ENCODE data around the gene MGAT1. TPM values are rescaled to one million over a fixed set of nuclear protein-coding genes. Genes with fewer than 3 reads are reported as not detected.

The MGAT1 gene
- total and polyA plus RNA-seq, 2 of the 8 experiments (the other 6 are each of a cell fraction or from before 2014, with no cell fraction given) = 66.8 to 77.0 TPM

DNA sequence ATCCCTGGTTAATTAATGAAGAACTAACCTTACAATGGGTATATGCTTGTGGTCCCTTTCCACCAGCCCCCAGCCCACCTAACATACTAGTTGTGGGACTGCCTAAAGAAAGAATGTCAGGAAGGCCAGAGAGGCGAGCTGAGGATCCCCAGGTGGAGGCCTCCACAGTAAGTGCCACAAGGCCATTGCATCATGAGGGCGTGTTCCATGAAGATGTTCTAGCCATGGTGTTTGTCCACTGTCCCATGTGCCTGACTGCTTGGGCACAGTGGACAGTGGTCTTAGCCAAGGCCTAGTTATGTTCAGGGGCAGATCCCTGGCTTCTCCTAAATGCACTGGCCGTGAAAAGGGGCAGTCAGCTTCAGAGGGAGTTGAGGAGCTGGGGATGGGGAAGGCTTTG is 37.3 kb upstream of the MGAT1 start:
- no peak overlapping the region for H3K18ac ChIP-seq (ENCODE audit: extremely low read depth, low read length)
- H3K79me1 ChIP-seq (ENCODE audit: low read depth, low read length) = no peaks in the 10 kb centered on the region
- H3K23ac ChIP-seq (ENCODE audit: insufficient read length) = no peak overlapping the region
- H2BK120ac ChIP-seq (replicated peaks; ENCODE audit: low read depth, low read length) = no peak overlapping the region
- peaks cover 0 to 5% (median 3%) of the 10 kb centered on the region in 4 experiments; a peak in 1 of 7 replicates for H3K4me1 ChIP-seq (replicated peaks in 1 of 4; ENCODE audit: control insufficient read depth in 3 of 4, insufficient read depth in 4 of 4, low read length in 3 of 4)
- POLR2A ChIA-PET (ENCODE audit: partially characterized antibody) = interaction anchor here (0.6 to 0.7 kb wide), 2 partner anchors 18 to 60 kb away, joined by 3 read pairs; no protein-coding TSS in a partner anchor
- H2BK12ac ChIP-seq (ENCODE audit: low read depth, low read length) = no peak overlapping the region
- no peak overlapping the region for H2BK20ac ChIP-seq (ENCODE audit: low read length)
- TF ChIP-seq JUND (IDR thresholded peaks at IDR 0.05; ENCODE audit: low read length) = no peak
- TF ChIP-seq JUN (IDR thresholded peaks at IDR 0.05; ENCODE audit: low read depth, low read length) = no peak
- TF ChIP-seq POU5F1 (IDR thresholded peaks at IDR 0.05; ENCODE audit: low read depth, low read length) = no peak
- no peak for TF ChIP-seq RAD21 (IDR thresholded peaks at IDR 0.05 in 1 of 2, conservative IDR thresholded peaks at IDR 0.05 in 1 of 2; ENCODE audit: low read depth in 2 of 2, low read length in 2 of 2)
- no peak for TF ChIP-seq ASH2L (IDR thresholded peaks at IDR 0.05; ENCODE audit: low read length)
- TF ChIP-seq CEBPB (IDR thresholded peaks at IDR 0.05; ENCODE audit: low read depth, low read length) = no peak
- no peak for TF ChIP-seq BCL11A (IDR thresholded peaks at IDR 0.05; ENCODE audit: low read depth in 2 of 2, low read length in 2 of 2)
- TF ChIP-seq RBBP5 (IDR thresholded peaks at IDR 0.05; ENCODE audit: borderline replicate concordance, low read depth, low read length) = no peak
- no peak for TF ChIP-seq RFX5 (IDR thresholded peaks at IDR 0.05; ENCODE audit: borderline replicate concordance, low read depth, low read length)
- H3K14ac ChIP-seq (ENCODE audit: insufficient read length) = no peak overlapping the region
- no peak overlapping the region for H4K91ac ChIP-seq (replicated peaks; ENCODE audit: insufficient read length, low read length)
- H3K9ac ChIP-seq (replicated peaks in 1 of 4; ENCODE audit: extremely low read depth in 1 of 4, low read depth in 3 of 4, low read length in 3 of 4) = no peak overlapping the region
- no peak overlapping the region for H3K4me2 ChIP-seq (ENCODE audit: insufficient read depth in 1 of 2, low read depth in 2 of 2, low read length in 2 of 2)
- no peak overlapping the region for H3K4ac ChIP-seq (replicated peaks; ENCODE audit: insufficient read length, low read depth, low read length)
- H3K9me3 ChIP-seq (ENCODE audit: insufficient read depth in 2 of 2, low read depth in 1 of 2, low read length in 1 of 2) = peaks cover 0 to 3% of the 10 kb centered on the region in 2 experiments; a peak in 1 of 4 replicates
- H2BK5ac ChIP-seq (ENCODE audit: low read depth, low read length) = no peak overlapping the region
- no peak overlapping the region for H3K56ac ChIP-seq (replicated peaks; ENCODE audit: insufficient read length, low read depth, low read length)
- H3K27ac ChIP-seq (ENCODE audit: low read depth, low read length) = no peak overlapping the region
- FAIRE-seq (no peak), DNase-seq (ENCODE audit: low read depth in 1 of 2, low spot score in 2 of 2) (no peak)
- H2AFZ ChIP-seq (ENCODE audit: low read length) = no peak overlapping the region
- H4K5ac ChIP-seq (ENCODE audit: insufficient read length, low read depth, low read length) = no peak overlapping the region
- peaks cover 0 to 3% of the 10 kb centered on the region in 2 experiments for H4K20me1 ChIP-seq (replicated peaks in 1 of 2; ENCODE audit: control insufficient read depth in 1 of 2, insufficient read depth in 2 of 2, low read length in 2 of 2)
- H4K8ac ChIP-seq (ENCODE audit: extremely low read depth, insufficient read depth, low read length) = no peak overlapping the region
- no peak overlapping the region for H3K4me3 ChIP-seq (ENCODE audit: extremely low read depth in 1 of 4, insufficient read depth in 2 of 4, low read depth in 3 of 4, low read length in 4 of 4)
- CTCF ChIA-PET (ENCODE audit: partially characterized antibody) = interaction anchor here (0.9 to 1.4 kb wide), 3 partner anchors 9 to 122 kb away, joined by 3 to 4 read pairs (median 4); no protein-coding TSS in a partner anchor
- no peaks in the 10 kb centered on the region for H3K79me2 ChIP-seq (ENCODE audit: control insufficient read depth in 1 of 2, insufficient read depth in 2 of 2, low read length in 2 of 2)
- no peaks in the 10 kb centered on the region for H3K23me2 ChIP-seq (ENCODE audit: low read depth, low read length)
- WGBS, 2 experiments (ENCODE audit: extremely low coverage in 1 of 2, insufficient coverage in 1 of 2, insufficient read length in 1 of 2, insufficient replicate concordance in 2 of 2, low coverage in 1 of 2, low lambda C conversion rate in 2 of 2, missing lambda C conversion rate in 1 of 2) = 84% methylated on average over 3 of the region's 3 CpGs; no CpG with 5 or more reads in 1 of the 2 experiments
- H2AK5ac ChIP-seq (ENCODE audit: low read depth, low read length) = no peak overlapping the region
- H2BK15ac ChIP-seq (ENCODE audit: low read length) = no peak overlapping the region
- H3K27me3 ChIP-seq (replicated peaks in 1 of 4; ENCODE audit: control insufficient read depth in 3 of 4, extremely low read depth in 1 of 4, insufficient read depth in 3 of 4, low read length in 3 of 4) = no peaks in the 10 kb centered on the region; a peak in 1 of 7 replicates
- no peaks in the 10 kb centered on the region for H3K36me3 ChIP-seq (ENCODE audit: control insufficient read depth in 2 of 4, insufficient read depth in 4 of 4, low read length in 3 of 4)
